MCF 10A (cell line): ENCODE measurements around the gene KIF26A. TPM values are rescaled to one million over a fixed set of nuclear protein-coding genes. Genes with fewer than 3 reads are reported as not detected.

Experiments used
- BruUV-seq: library from RNA; stranded (reverse); fragments of 400-500 nt; replicated peaks from 2 replicates; lab custom pipeline; 2021; lab: Mats Ljungman, UMichigan
- CTCF ChIA-PET: fragments of 300-600 bp; sonication (Branson Sonifier 250); formaldehyde crosslinking; extraction: SDS; loops from one replicate; lab custom pipeline; 2021; ENCODE audit warnings: antibody characterized with exemption, inconsistent platforms; lab: Yijun Ruan, JAX
- POLR2A ChIA-PET: fragments of 300-600, 350-650 bp; sonication (Branson Sonifier 250); formaldehyde crosslinking; extraction: SDS; loops from one replicate; lab custom pipeline; 2020; ENCODE audit warnings: antibody characterized with exemption, inconsistent platforms; lab: Yijun Ruan, JAX
- DNase-seq: peaks from one replicate; pipeline ENCODE4 v3.0.0-alpha.2; 2018; ENCODE audit not compliant: unreplicated experiment
- H3K27ac Mint-ChIP-seq: one replicate; pipeline ENCODE4 v1.8.0; 2022; ENCODE audit warnings: mild to moderate bottlenecking, low read depth, mixed read lengths; ENCODE audit not compliant: unreplicated experiment
- H3K27me3 Mint-ChIP-seq: one replicate; pipeline ENCODE4 v1.8.0; 2022; ENCODE audit warnings: mixed read lengths; ENCODE audit not compliant: insufficient read depth, unreplicated experiment
- H3K36me3 Mint-ChIP-seq: one replicate; pipeline ENCODE4 v1.8.0; 2022; ENCODE audit warnings: mild to moderate bottlenecking, moderate library complexity, mixed read lengths; ENCODE audit not compliant: insufficient read depth, unreplicated experiment
- H3K4me1 Mint-ChIP-seq: one replicate; pipeline ENCODE4 v1.8.0; 2022; ENCODE audit warnings: mixed read lengths; ENCODE audit not compliant: insufficient read depth, unreplicated experiment
- H3K4me3 Mint-ChIP-seq: one replicate; pipeline ENCODE4 v1.8.0; 2022; ENCODE audit warnings: mild to moderate bottlenecking, moderate library complexity, mixed read lengths; ENCODE audit not compliant: unreplicated experiment
- H3K9me3 Mint-ChIP-seq: one replicate; pipeline ENCODE4 v1.8.0; 2022; ENCODE audit warnings: mixed read lengths; ENCODE audit not compliant: unreplicated experiment
- intact Hi-C: fragments of 100-400 bp; cut with micrococcal nuclease; formaldehyde crosslinking; loops from 2 replicates; pipeline ENCODE4 v1.14.1; 2022
- total RNA-seq: library from RNA; stranded (reverse); gene quantifications from 2 replicates; pipeline ENCODE4 v1.2.3, GENCODE V29; 2022
- TF ChIP-seq, protein P1 (sequence below): fragments of 200-600 bp; IDR thresholded peaks from one replicate; pipeline ENCODE4 v1.8.0; 2022; ENCODE audit warnings: antibody characterized with exemption, mild to moderate bottlenecking; ENCODE audit not compliant: unreplicated experiment

Gene KIF26A
- total RNA-seq, 1 experiment from 2014 or later = 0.26 TPM

- Mint-ChIP-seq H3K9me3 (no peaks in the 10 kb centered on the region), H3K27ac (no peak overlapping the region), H3K36me3 (no peaks in the 10 kb centered on the region), H3K4me3 (no peak overlapping the region), H3K4me1 (no peaks in the 10 kb centered on the region), H3K27me3 (peaks cover 20% of the 10 kb centered on the region)
- intact Hi-C loops = no loop called here
- no TSS peak for BruUV-seq
- TF ChIP-seq, protein P1, sequence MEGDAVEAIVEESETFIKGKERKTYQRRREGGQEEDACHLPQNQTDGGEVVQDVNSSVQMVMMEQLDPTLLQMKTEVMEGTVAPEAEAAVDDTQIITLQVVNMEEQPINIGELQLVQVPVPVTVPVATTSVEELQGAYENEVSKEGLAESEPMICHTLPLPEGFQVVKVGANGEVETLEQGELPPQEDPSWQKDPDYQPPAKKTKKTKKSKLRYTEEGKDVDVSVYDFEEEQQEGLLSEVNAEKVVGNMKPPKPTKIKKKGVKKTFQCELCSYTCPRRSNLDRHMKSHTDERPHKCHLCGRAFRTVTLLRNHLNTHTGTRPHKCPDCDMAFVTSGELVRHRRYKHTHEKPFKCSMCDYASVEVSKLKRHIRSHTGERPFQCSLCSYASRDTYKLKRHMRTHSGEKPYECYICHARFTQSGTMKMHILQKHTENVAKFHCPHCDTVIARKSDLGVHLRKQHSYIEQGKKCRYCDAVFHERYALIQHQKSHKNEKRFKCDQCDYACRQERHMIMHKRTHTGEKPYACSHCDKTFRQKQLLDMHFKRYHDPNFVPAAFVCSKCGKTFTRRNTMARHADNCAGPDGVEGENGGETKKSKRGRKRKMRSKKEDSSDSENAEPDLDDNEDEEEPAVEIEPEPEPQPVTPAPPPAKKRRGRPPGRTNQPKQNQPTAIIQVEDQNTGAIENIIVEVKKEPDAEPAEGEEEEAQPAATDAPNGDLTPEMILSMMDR = no peak
- DNase-seq = no peak
- ChIA-PET POLR2A (no interaction called here), CTCF (interaction anchor here (0.6 kb wide), 1 partner anchor 416 kb away, joined by 3 read pairs; no protein-coding TSS in a partner anchor)
These were observed 11.3 kb downstream of the KIF26A start for GRCh38 chr14:104149617-104150135.

DNA sequence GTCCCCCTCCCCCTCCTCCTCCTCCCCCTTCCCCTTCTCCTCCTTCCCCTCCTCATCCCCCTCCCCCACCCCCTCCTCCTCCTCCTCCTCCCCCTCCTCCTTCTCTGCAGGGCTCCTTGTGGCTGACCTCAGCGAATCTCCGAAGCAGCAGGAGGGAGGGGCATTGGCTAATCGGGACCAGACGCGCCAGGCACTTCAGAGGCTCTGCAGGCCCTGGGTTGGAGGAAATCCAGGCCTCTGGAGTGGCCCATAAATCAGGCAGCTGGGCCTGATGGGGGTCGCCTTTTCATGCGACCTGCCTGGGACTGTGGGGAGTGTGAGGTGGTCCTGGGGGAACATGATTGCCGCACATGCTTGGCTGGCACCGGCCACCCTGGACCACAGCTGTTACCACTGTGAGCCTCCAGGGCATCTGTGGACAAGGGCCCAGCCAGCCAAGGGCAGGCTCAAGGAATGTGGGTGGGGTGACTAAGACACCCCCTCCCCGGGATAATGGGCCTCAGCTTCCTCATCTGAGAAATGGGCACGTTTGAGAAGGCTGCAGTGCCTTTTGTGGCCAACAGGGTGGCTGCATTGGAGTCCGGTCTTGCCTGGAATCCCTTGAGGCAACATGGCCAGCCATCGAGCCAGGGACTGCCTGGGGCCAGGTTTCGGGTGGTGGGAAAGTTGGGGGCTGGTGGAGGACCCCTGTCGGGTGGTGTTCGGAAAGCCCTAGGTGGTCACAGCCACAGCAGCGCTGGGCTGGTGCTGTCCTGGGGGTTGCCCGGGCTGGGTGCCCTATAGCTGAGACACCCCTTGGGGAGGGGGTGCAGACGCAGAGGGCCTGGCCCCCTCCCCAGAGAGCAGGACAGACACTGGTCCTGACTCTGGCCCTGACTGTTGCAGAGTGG lies 12.0 kb downstream of the KIF26A start:
- H3K27me3 Mint-ChIP-seq = peaks cover 13% of the 10 kb centered on the region
- H3K36me3 Mint-ChIP-seq = no peaks in the 10 kb centered on the region
- H3K4me3 Mint-ChIP-seq = no peak overlapping the region
- H3K9me3 Mint-ChIP-seq = no peaks in the 10 kb centered on the region
- no TSS peak for BruUV-seq
- ChIA-PET POLR2A (no interaction called here), CTCF (interaction anchor here (0.6 kb wide), 1 partner anchor 415 kb away, joined by 3 read pairs; no protein-coding TSS in a partner anchor)
- intact Hi-C loops = no loop called here
- TF ChIP-seq, protein P1 = no peak
- DNase-seq = no peak
- no peak overlapping the region for H3K27ac Mint-ChIP-seq
- H3K4me1 Mint-ChIP-seq = no peaks in the 10 kb centered on the region

GRCh38 chr14:104151026-104151381 lies 12.6 kb downstream of the KIF26A start:
- H3K4me3 Mint-ChIP-seq = no peak overlapping the region
- intact Hi-C loops = no loop called here
- TF ChIP-seq, protein P1 = no peak
- no peak for DNase-seq
- peaks cover 6% of the 10 kb centered on the region for H3K27me3 Mint-ChIP-seq
- peaks cover 2% of the 10 kb centered on the region for H3K4me1 Mint-ChIP-seq
- ChIA-PET POLR2A (no interaction called here), CTCF (no interaction called here)
- no peaks in the 10 kb centered on the region for H3K9me3 Mint-ChIP-seq
- no peaks in the 10 kb centered on the region for H3K36me3 Mint-ChIP-seq
- BruUV-seq = no TSS peak
- H3K27ac Mint-ChIP-seq = no peak overlapping the region

- POLR2A ChIA-PET = interaction anchor here (0.6 kb wide), 1 partner anchor 414 kb away, joined by 3 read pairs; no protein-coding TSS in a partner anchor
- H3K4me3 Mint-ChIP-seq = no peak overlapping the region
- no peaks in the 10 kb centered on the region for H3K27me3 Mint-ChIP-seq
- no peaks in the 10 kb centered on the region for H3K36me3 Mint-ChIP-seq
- no peak for DNase-seq
- intact Hi-C loops = no loop called here
- BruUV-seq = no TSS peak
- CTCF ChIA-PET = interaction anchor here (0.7 to 1.0 kb wide), 2 partner anchors 158 to 412 kb away, joined by 3 to 6 read pairs; no protein-coding TSS in a partner anchor
- H3K27ac Mint-ChIP-seq = no peak overlapping the region
- no peaks in the 10 kb centered on the region for H3K9me3 Mint-ChIP-seq
- TF ChIP-seq, protein P1 = no peak
- H3K4me1 Mint-ChIP-seq = peaks cover 6% of the 10 kb centered on the region
These were observed 13.3 kb downstream of the KIF26A start for GRCh38 chr14:104151566-104152245.
